Ishikawa (cell line): ENCODE data around the gene OLFML1.

ENCODE experiments used
- CREB1 ChIP-seq: IDR thresholded peaks from 2 replicates; pipeline ENCODE4 v1.6.1; 2012; ENCODE audit warnings: low read depth
- EGR1 ChIP-seq: IDR thresholded peaks from 2 replicates; pipeline ENCODE4 v1.6.1; 2012
- EP300 ChIP-seq: IDR thresholded peaks from 2 replicates; pipeline ENCODE4 v1.6.1; 2012; ENCODE audit warnings: borderline replicate concordance
- FOXM1 ChIP-seq: IDR thresholded peaks from 2 replicates; pipeline ENCODE4 v1.6.1; 2012; ENCODE audit warnings: low read depth, borderline replicate concordance
- RAD21 ChIP-seq: IDR thresholded peaks from 2 replicates; pipeline ENCODE4 v1.6.1; 2012; ENCODE audit warnings: low read depth
- TAF1 ChIP-seq: IDR thresholded peaks from 2 replicates; pipeline ENCODE4 v1.6.1; 2012; ENCODE audit warnings: low read depth, mild to moderate bottlenecking
- TEAD4 ChIP-seq: IDR thresholded peaks from 2 replicates; pipeline ENCODE4 v1.6.1; 2012
- YY1 ChIP-seq: IDR thresholded peaks from 2 replicates; pipeline ENCODE4 v1.6.1; 2012; ENCODE audit warnings: low read depth
- TF ChIP-seq, protein P1 (sequence below): IDR thresholded peaks from 2 replicates; pipeline ENCODE4 v1.6.1; 2012
- TF ChIP-seq, protein P2 (sequence below): IDR thresholded peaks from 2 replicates; pipeline ENCODE4 v1.6.1; 2012
- TF ChIP-seq, protein P3 (sequence below): IDR thresholded peaks from 2 replicates; pipeline ENCODE4 v1.6.1; 2012; ENCODE audit warnings: low read depth, mild to moderate bottlenecking

DNA sequence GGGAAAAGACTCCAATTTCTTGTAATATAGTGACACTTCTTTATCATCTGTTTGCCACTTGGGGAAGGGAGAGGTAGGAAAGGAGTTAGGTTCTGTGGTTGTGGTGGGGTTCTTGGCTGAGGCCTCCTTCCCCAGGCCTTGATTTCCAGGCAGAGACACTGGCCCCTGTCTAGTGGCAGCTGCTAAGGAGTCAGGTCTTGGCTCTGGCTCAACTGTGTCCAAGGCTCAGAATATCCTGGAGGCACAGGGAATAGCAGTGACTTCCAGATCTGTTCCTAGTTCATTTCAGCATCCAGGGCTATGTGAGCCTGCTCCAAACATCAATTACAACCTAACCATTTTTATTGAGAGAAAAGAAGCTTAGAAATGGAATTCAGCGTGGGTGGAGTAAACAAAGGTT lies 58.0 kb downstream of the OLFML1 start:
- TF ChIP-seq TAF1 (no peak), EGR1 (no peak), CREB1 (no peak), FOXM1 (no peak), EP300 (no peak), RAD21 (no peak), TEAD4 (no peak), YY1 (no peak)
- TF ChIP-seq, protein P1, sequence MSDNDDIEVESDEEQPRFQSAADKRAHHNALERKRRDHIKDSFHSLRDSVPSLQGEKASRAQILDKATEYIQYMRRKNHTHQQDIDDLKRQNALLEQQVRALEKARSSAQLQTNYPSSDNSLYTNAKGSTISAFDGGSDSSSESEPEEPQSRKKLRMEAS = no peak
- TF ChIP-seq, protein P2, sequence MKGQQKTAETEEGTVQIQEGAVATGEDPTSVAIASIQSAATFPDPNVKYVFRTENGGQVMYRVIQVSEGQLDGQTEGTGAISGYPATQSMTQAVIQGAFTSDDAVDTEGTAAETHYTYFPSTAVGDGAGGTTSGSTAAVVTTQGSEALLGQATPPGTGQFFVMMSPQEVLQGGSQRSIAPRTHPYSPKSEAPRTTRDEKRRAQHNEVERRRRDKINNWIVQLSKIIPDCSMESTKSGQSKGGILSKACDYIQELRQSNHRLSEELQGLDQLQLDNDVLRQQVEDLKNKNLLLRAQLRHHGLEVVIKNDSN = no peak
- TF ChIP-seq, protein P3, sequence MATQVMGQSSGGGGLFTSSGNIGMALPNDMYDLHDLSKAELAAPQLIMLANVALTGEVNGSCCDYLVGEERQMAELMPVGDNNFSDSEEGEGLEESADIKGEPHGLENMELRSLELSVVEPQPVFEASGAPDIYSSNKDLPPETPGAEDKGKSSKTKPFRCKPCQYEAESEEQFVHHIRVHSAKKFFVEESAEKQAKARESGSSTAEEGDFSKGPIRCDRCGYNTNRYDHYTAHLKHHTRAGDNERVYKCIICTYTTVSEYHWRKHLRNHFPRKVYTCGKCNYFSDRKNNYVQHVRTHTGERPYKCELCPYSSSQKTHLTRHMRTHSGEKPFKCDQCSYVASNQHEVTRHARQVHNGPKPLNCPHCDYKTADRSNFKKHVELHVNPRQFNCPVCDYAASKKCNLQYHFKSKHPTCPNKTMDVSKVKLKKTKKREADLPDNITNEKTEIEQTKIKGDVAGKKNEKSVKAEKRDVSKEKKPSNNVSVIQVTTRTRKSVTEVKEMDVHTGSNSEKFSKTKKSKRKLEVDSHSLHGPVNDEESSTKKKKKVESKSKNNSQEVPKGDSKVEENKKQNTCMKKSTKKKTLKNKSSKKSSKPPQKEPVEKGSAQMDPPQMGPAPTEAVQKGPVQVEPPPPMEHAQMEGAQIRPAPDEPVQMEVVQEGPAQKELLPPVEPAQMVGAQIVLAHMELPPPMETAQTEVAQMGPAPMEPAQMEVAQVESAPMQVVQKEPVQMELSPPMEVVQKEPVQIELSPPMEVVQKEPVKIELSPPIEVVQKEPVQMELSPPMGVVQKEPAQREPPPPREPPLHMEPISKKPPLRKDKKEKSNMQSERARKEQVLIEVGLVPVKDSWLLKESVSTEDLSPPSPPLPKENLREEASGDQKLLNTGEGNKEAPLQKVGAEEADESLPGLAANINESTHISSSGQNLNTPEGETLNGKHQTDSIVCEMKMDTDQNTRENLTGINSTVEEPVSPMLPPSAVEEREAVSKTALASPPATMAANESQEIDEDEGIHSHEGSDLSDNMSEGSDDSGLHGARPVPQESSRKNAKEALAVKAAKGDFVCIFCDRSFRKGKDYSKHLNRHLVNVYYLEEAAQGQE = no peak
